Brain microvascular endothelial cell (primary cell): ENCODE results near the gene PAX2.

Source experiments
- DNase-seq: peaks from one replicate; pipeline ENCODE4 v3.0.0-alpha.2; 2020
- H3K27ac ChIP-seq: fragments of 250-450 bp; sonication (Bioruptor Pico); 2 replicates; pipeline ENCODE4 v1.5.1; 2020; ENCODE audit warnings: mild to moderate bottlenecking, moderate library complexity
- H3K27me3 ChIP-seq: fragments of 250-450 bp; sonication (Bioruptor Pico); replicated peaks from 2 replicates; pipeline ENCODE4 v1.5.1; 2020; ENCODE audit warnings: mild to moderate bottlenecking
- H3K36me3 ChIP-seq: fragments of 250-450 bp; sonication (Bioruptor Pico); replicated peaks from 2 replicates; pipeline ENCODE4 v1.5.1; 2020; ENCODE audit warnings: mild to moderate bottlenecking
- H3K4me3 ChIP-seq: 2 replicates; pipeline ENCODE4 v1.5.1; 2011; ENCODE audit warnings: low read depth, mild to moderate bottlenecking, control low read depth, low read length, moderate library complexity
- CTCF ChIP-seq: IDR thresholded peaks from 2 replicates; pipeline ENCODE4 v1.5.1; 2011; ENCODE audit warnings: low read depth, mild to moderate bottlenecking, moderate library complexity, low read length, control low read depth, inconsistent platforms; ENCODE audit errors: missing control alignments
- in situ Hi-C: cut with HindIII; loops from 2 replicates; pipeline ENCODE4 v1.10.0; 2017; ENCODE audit warnings: low sequenced_read_pairs, low pct_ligation_motif_present

The PAX2 gene

GRCh38 chr10:100707261-100707848 is 38.0 kb upstream of the PAX2 start:
- H3K27ac ChIP-seq: no peak overlapping the region
- TF ChIP-seq CTCF: no peak
- no peaks in the 10 kb centered on the region for H3K36me3 ChIP-seq
- no peak overlapping the region for H3K4me3 ChIP-seq
- DNase-seq: no peak
- in situ Hi-C loops: no loop called here
- H3K27me3 ChIP-seq: peaks cover 41% of the 10 kb centered on the region

GRCh38 chr10:100709146-100710082 is 36.0 kb upstream of the PAX2 start:
- no peak overlapping the region for H3K4me3 ChIP-seq
- H3K27me3 ChIP-seq: peaks cover 58% of the 10 kb centered on the region
- H3K27ac ChIP-seq: no peak overlapping the region
- no peaks in the 10 kb centered on the region for H3K36me3 ChIP-seq
- DNase-seq: no peak
- no peak for TF ChIP-seq CTCF
- in situ Hi-C loops: no loop called here

- Histone ChIP-seq H3K27me3 (peaks cover 67% of the 10 kb centered on the region), H3K27ac (no peak overlapping the region), H3K36me3 (no peaks in the 10 kb centered on the region), H3K4me3 (no peak overlapping the region)
- in situ Hi-C loops: no loop called here
- TF ChIP-seq CTCF: no peak
- DNase-seq: no peak
Measured at GRCh38 chr10:100710151-100710871, 35.1 kb upstream of the PAX2 start.

GRCh38 chr10:100713049-100713858 is 32.1 kb upstream of the PAX2 start:
- no peak for TF ChIP-seq CTCF
- Histone ChIP-seq H3K4me3 (no peak overlapping the region), H3K27me3 (peaks cover 93% of the 10 kb centered on the region), H3K36me3 (no peaks in the 10 kb centered on the region), H3K27ac (no peak overlapping the region)
- no peak for DNase-seq
- in situ Hi-C loops: no loop called here

- H3K27ac ChIP-seq: no peak overlapping the region
- H3K36me3 ChIP-seq: no peaks in the 10 kb centered on the region
- no peak for TF ChIP-seq CTCF
- H3K4me3 ChIP-seq: no peak overlapping the region
- no peak for DNase-seq
- peaks cover 93% of the 10 kb centered on the region for H3K27me3 ChIP-seq
- in situ Hi-C loops: no loop called here
Measured at GRCh38 chr10:100713859-100714565, 31.4 kb upstream of the PAX2 start.
